IPS-18c (cell line): ENCODE measurements around the gene PON2.

Experiments used
- H3K4me3 ChIP-seq: 2 replicates; pipeline ENCODE4 v1.7.0; 2013; ENCODE audit warnings: low read depth, mild to moderate bottlenecking, low read length, moderate library complexity; ENCODE audit not compliant: insufficient read depth
- H3K9me3 ChIP-seq: one replicate; pipeline ENCODE4 v1.6.1; 2013; ENCODE audit warnings: mild to moderate bottlenecking, low read length, moderate library complexity; ENCODE audit not compliant: control insufficient read depth, insufficient read depth

The PON2 gene

GRCh38 chr7:95376632-95377400 is 58.0 kb downstream of the PON2 start:
- no peak overlapping the region for H3K4me3 ChIP-seq
- peaks cover 7% of the 10 kb centered on the region for H3K9me3 ChIP-seq

- H3K4me3 ChIP-seq = no peak overlapping the region
- peaks cover 7% of the 10 kb centered on the region for H3K9me3 ChIP-seq
Observed at GRCh38 chr7:95375591-95376257, 59.1 kb downstream of the PON2 start.

GRCh38 chr7:95373323-95373722 is 61.5 kb downstream of the PON2 start:
- Histone ChIP-seq H3K9me3 (peaks cover 2% of the 10 kb centered on the region), H3K4me3 (no peak overlapping the region)

DNA sequence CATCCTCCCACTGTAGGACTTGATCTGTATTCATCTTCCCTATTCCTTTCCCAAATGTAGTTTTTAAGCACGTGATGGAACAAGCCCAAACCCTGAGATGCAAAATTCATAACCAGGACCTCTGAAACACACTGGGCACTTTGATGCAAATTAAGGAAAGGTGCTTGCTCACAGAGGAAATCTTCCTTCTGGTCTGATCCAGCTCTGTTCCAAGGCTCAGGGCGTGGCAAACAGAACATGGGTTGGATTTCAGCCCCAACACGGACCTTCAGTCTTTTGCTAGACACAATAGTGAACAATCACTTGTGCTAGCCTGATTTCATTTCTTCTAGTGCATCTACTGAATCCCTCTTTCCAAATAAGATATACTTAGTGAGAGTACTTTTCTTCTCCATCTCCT is 66.6 kb downstream of the PON2 start:
- Histone ChIP-seq H3K9me3 (no peaks in the 10 kb centered on the region), H3K4me3 (no peak overlapping the region)

DNA sequence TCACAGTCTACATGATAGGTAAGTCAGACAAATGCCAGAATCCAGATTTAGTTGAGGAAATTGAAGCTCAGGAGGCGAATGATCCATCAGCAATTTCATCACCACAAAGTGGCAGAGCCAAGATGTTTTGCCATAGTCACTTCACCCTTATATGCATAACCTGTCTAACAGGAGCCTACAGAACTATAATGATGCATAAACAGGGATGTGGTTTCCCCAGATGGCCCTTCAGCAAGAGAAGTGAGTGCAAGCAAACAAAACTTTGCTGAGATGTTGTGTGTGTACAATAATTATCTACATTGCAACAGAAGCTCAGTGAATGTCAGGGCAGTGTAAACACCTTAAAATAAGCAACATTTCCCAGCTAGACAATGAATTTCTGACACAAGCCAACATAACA is 67.2 kb downstream of the PON2 start:
- H3K9me3 ChIP-seq = no peaks in the 10 kb centered on the region

DNA sequence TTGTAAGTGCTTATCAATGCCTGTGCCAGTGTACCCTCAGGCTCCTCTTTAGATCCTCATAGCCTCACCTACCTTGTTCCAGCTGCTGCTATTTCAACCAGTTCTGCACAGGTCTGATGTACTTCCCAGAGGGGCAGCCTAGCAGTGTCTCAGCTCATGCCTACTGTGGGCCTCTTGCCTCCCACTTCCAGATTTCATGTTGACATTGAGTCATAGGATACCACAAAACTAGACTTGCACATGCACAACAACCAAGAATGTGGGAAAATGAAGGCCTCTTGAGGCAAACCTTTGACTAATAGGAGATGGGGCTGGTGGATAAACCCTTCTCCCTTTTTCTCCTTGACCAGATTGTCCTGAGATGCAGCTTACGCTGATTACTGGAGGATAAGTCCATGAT is 69.7 kb downstream of the PON2 start:
- H3K9me3 ChIP-seq = no peaks in the 10 kb centered on the region
- no peak overlapping the region for H3K4me3 ChIP-seq

More for the DNA sequence above, 67.2 kb downstream of the PON2 start:
- no peak overlapping the region for H3K4me3 ChIP-seq

DNA sequence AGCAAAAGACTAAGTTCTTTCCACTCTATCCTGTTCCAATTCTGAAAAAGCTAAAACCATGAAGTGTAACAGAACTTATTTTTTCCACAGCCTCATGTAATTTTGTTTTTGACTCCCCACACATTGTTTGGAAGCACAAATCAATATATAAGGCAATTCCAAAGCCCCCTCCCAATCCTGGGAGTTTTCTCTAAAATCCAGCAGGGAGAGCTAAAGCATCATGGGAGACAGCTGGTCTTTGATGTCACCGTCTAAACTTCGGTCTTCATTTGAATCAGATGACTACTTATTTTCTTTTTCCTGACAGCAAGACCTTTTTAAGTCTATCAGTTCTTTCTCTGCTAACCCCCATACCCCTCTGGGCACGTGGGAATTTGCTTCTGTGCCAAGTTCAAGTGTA is 77.2 kb downstream of the PON2 start:
- Histone ChIP-seq H3K4me3 (no peak overlapping the region), H3K9me3 (peaks cover 4% of the 10 kb centered on the region)
